Hematopoietic multipotent progenitor cell treated with erythropoietin and hydrocortisone succinate and interleukin-3 and kit ligand, for 8 days (in vitro differentiated cells): ENCODE results near the gene XYLT1.
"Not testable (repeated sequence)": the region's sequence is repeated elsewhere in the genome, so short reads cannot be mapped to it uniquely, and the experiment has no call there.

Source experiments
- DNase-seq: peaks from one replicate; pipeline ENCODE4 v3.0.0-alpha.2; 2015

Gene XYLT1

GRCh38 chr16:17328932-17329331 lies 141.8 kb downstream of the XYLT1 start:
- peak; percentile 12 for DNase-seq

GRCh38 chr16:17327664-17328335 lies 143.0 kb downstream of the XYLT1 start:
- DNase-seq: no peak

GRCh38 chr16:17325476-17326143 lies 145.2 kb downstream of the XYLT1 start:
- no peak for DNase-seq

DNA sequence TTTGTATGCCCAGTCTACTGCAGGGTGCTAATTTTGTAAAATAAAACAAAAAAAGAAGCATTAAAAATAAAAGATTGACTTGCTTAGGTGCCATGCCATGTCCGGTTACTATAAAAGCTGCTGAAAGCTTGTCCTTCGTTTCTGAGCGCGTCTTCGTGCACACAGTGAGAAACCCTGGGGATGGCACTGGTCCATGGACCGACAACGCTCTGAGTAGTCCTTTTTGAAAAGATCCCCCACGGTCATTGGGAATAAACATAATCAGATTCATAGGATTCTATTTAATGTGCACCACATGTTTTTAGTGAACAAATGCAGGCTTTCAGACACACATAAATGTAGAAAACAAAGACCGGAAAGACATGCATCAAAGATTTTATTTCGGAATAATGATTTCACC lies 146.3 kb downstream of the XYLT1 start:
- DNase-seq: no peak

- DNase-seq: no peak
Observed at GRCh38 chr16:17323171-17323570, 147.6 kb downstream of the XYLT1 start.

- peak; percentile 7 for DNase-seq
Observed at GRCh38 chr16:17321824-17322223, 148.9 kb downstream of the XYLT1 start.

DNA sequence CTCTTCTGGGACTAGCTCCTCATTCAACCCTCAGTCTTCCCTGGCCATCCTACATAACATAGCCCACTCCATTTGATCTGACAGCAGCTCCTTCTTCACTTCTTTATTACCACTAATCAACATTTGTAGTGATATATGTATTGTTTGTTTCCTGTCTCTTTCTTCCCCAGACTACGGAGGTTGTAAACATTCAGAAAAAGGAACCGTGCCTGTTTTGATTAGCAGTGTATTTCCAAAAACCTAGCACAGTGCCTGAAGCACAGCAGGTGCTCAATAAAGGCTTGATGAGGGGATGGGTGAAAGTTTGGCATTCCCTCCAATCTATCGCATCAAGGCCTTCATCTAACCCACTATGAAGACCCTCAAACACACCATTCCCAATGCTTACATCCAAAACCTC lies 150.8 kb downstream of the XYLT1 start:
- DNase-seq: no peak

DNA sequence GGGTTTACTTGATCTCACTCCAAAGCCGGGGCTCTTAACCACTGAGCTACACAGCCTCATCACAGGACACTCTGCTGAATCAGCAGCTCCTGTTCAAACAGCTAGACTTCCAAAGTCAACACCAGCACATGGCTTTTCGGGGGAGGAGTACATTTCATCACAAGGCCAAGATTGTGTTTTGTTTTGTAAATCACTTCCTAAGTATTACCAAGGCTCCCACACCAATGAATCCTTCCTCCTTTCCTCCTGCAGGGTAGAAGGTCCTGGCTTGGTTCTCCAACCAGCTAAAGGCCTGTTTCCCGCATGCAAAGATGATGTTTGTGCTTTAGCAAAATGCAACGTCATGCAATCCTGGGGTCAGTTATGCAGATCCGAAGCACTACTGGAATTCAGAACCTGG lies 152.5 kb downstream of the XYLT1 start:
- DNase-seq: no peak

- DNase-seq: no peak
Observed at GRCh38 chr16:17316005-17316404, 154.8 kb downstream of the XYLT1 start.

GRCh38 chr16:17313793-17314547 lies 156.8 kb downstream of the XYLT1 start:
- no peak for DNase-seq

DNA sequence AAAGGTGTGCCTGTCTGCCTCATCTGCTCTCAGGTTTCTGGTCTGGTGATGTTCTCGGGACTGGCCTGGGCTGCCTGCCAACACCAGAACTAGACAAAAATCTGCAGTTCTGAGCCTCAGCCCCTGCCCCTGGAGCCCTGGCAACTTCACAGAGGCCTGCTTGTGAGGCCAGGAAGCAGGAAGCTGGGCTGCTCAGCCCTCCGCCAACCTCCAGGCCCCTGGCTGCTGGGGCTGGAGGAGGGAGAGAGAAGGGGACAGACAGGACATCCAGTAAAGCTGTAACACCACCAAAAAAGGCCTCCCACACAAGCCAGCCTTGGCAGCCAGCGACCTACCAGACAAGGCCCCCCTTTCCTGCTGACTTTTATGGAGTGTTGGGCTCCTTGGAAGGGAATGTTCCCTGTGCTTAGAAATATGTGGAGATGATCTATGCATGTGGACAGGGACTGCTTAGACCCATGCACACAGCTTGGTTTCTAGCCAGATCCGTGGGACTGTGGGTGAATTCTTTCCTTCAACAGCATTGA lies 157.6 kb downstream of the XYLT1 start:
- DNase-seq: no peak

DNA sequence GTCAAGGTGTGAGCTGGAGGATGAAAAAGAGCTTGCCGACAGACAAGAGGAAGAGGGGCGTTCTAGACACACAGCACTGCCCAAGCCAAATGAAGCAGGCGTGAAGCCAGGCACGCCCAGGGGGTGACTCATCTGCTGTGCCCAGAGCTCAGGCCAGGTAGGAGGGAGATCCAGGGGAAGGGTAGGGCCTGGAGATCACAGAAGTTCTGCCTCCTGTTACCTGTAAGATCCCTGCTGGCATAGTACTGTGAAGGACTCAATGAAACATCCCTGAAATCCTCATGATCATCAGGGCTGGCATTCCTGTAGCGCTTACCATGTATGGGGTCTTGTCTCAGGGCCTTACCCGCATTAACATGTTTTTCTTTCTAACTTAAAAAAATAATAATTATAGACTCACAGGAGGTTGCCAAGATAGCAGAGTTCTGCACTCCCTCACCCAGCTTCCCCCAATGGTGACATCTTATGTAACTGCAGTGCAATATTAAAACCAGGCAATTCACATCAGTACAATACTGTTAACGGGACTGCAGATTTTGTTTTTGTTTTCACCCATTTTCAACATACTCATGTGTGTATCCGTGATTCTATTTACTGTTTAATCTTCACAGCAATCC lies 158.6 kb downstream of the XYLT1 start:
- DNase-seq: no peak

DNA sequence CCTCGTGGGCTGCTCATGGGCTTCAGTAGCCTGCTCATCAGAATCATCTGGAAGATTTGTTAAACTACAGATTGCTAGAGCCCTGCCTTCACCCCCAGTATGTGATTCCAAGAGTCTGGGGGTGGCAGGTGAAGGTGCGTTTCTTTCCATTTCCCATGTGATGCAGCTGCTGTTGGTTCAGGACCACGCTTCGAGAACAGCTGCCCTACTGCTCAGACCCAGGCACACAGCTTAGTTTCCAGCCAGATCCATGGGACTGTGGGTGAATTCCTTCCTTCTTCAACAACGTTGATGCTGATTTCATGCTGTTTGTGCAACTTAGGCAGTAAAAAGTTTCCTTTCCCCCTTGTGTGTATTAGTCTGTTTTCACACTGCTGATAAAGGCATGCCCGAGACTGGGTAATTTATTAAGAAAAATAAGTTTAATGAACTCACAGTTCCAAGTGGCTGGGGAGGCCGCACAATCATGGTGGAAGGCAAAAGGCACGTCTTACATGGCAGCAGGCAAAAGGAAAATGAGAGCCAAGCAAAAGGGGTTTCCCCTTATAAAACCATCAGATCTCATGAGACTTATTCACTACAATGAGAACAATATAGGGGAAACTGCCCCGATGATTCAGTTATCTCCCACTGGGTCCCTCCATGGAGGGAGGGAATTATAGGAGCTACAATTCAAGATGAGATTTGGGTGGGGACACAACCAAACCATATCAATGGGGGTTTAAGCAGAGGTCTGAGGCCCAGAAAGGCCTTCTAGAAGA lies 159.2 kb downstream of the XYLT1 start:
- no peak for DNase-seq

DNA sequence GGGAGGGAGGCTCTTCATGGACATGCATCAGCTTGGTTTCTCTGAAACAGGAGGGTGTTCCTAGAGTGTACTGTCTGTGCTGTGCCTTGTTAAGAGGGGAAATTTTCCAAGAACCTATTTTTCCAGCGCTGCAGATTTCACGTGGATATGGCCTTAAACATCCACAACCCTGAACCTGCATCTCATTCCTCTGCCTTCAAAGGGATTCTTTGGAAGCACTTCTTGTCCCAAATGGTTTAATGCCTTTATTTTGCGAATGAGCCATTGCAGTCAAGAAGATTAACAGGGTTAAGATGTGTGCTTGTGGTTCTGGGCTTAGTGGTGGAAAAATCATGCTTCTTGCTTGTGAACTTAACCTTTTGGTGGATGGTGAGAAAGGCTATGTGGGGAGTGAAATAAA lies 161.2 kb downstream of the XYLT1 start:
- no peak for DNase-seq

GRCh38 chr16:17308186-17308585 lies 162.6 kb downstream of the XYLT1 start:
- DNase-seq: no peak

DNA sequence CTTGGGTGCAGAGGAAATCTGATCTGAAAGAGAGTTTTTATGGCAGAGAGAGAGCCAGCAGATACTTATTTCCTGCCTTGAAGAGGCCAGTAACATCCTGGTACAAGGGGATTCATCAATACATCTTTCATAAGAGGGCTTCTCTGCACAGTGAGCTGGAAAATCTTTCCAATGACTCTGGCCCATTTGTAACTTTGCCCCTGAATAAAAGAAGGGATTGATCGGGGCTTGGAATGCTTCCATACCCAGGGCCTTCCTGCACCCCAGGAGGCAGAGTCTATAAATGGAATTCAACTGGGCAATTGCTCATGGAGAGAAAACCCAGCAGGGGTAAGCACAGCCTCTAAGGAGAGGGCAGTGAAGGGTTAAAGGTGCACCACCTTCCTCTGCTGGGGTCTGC lies 163.3 kb downstream of the XYLT1 start:
- DNase-seq: no peak

DNA sequence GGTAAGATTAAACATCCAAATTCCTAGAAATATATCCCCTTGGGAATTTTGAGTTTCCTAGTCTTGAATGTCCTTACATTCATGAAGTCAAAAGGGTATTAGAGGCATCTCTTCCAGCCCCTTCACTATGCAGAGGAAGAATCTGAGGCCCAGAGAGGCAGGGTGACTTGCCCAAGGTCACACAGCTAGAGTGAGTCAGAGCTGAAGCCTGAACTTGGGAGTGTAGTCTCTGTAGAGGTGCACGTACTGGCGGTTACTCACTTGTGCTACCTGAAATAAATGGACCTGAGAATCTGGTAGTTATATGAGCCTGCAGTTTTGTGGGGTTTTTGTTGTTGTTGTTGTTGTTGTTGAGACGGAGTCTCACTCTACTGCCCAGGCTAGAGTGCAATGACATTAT lies 164.0 kb downstream of the XYLT1 start:
- DNase-seq: no peak

DNA sequence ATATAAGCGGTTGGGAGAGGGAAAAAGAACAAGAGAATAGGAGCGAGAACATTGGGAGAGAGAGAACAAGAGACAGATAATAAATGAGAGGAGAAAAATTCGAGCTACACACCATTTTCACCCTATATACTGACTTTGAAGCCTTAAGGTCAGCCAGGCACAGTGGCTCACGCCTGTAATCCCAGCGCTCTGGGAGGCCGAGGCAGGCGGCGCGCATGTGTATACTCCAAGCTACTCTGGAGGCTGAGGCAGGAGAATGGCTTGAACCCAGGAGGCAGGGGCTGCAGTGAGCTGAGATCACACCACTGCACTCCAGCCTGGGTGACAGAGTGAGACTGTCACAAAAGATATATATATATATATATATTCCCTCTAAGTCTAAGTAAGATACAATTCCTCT lies 164.5 kb downstream of the XYLT1 start:
- DNase-seq: not testable (repeated sequence)

- no peak for DNase-seq
Observed at GRCh38 chr16:17305694-17306093, 165.1 kb downstream of the XYLT1 start.

GRCh38 chr16:17304491-17305119 lies 166.2 kb downstream of the XYLT1 start:
- DNase-seq: no peak

DNA sequence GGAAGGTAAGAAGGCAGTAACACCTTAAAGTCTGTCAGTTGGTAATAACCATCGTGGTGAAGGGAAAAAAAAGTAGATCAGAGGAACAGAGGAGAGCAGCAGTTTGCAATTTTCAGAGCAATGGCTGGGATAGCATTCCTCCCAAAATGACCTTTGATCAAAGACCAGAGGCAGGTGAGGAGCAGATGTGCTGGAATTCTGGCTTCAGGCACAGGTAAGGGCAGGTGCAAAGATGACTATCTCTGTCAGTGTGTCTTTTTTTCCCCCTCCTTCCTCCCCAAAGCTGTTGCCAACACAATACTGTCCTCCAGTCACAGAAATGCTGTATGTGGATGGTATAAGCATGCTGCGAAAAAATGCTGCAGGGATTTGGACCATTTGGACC lies 166.7 kb downstream of the XYLT1 start:
- DNase-seq: no peak

GRCh38 chr16:17303101-17303500 lies 167.7 kb downstream of the XYLT1 start:
- DNase-seq: peak; percentile 44
